HS-5 (cell line): Measurements from ENCODE around the gene CD200R1L.
A peak's percentile ranks its signal among the peaks of the same experiment; 100 is the strongest.
"Not testable (repeated sequence)": the region's sequence is repeated elsewhere in the genome, so short reads cannot be mapped to it uniquely, and the experiment has no call there.

Source experiments
- DNase-seq: peaks from one replicate; pipeline ENCODE4 v3.0.0-alpha.2; 2012; ENCODE audit warnings: low read depth

CD200R1L gene, protein sequence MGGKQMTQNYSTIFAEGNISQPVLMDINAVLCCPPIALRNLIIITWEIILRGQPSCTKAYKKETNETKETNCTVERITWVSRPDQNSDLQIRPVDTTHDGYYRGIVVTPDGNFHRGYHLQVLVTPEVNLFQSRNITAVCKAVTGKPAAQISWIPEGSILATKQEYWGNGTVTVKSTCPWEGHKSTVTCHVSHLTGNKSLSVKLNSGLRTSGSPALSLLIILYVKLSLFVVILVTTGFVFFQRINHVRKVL

DNA sequence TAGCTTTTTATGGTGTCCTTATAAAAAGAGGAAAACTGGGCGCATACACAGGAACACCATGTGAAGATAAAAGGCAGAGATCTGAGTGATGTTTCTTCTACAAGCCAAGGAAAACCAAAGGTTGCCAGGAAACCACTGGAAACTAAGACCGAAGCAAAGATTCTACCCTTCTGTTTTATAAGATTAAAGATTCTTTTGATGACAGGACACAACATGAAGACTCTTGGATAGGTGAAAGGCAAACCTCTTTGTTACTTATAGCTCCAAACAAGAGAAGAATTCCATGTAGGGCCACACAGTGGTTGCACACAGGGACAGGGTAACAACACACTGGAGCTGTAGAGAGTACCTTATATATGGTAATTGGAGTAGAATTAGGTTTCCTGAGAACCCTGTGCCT lies at the start of gene CD200R1L:
Gene CD200R1L (minus strand): TSS at position 101 of the 400 bp plus-strand sequence. CDS start 17,497 bp downstream, outside the sequence.
- DNase-seq, result no peak

DNA sequence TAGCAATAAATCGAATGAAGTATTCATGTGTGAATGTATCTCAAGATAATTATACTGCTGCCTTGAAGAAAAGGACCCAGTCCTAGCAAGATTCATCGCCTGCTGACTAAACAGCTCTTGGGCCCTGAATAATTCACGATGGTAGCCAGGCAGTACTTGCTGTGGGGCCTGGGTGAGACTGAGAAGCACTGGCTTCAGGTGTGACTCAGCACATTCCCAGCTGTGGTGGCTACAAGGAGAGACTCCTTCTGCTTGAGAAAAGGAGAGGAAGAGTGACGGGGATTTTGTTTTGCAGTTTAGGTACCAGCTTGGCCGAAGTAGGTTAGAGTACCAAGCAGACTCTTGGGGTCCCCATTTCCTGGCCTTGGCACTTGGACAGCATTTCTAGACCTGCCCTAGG lies 47.6 kb upstream of the CD200R1L start:
- no peak for DNase-seq

DNA sequence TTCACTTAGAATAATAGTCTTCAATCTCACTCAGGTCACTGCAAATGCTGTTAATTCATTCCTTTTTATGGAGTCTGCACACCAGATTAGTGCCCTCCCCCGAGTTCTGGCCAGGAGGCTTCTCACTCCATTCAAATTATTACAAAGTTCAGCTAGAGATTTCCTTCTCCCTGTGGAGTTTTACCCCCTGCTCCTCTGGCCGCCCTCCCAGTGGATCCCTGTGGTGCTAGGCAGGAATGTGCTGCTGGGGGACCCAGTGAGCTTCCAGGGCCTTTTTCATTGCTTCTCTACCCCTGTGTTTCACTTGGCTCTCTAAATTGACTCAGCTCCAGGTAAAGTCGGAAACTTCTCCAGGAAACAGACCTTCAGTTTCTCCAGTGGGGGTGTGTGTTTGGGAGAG lies 42.7 kb upstream of the CD200R1L start:
- no peak for DNase-seq

DNA sequence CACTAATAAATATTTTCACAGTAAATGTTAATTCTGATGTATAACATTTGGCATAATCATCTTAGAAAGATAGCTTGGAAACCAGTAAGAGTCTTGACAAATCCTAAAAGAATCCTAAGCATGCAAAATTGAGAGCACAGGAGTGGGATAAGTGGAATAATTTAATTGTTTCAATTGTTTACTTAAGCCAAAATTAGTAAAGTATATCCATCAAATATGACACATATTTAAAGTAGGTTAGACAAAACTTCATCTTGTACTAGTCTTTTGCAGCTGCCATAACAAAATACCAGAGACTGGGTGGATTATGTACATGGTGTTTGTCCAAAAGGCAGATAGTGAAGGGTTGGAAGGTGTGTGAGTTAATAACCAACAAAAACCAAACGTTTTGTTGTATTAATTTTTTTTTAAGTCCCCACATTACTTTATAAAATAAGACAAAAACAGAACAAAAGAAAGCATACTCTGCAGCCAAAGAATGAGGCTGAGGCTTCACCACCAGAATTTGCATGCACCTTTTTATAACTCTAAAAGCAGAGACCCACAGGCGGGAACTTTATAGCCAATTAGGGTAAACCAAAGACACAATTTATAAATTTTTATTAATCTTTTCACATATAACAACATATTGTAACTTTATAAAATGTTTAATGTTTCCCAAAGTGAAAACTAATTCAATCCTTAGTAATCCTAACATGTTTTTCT lies 41.9 kb upstream of the CD200R1L start:
- DNase-seq, result peak; percentile 28

DNA sequence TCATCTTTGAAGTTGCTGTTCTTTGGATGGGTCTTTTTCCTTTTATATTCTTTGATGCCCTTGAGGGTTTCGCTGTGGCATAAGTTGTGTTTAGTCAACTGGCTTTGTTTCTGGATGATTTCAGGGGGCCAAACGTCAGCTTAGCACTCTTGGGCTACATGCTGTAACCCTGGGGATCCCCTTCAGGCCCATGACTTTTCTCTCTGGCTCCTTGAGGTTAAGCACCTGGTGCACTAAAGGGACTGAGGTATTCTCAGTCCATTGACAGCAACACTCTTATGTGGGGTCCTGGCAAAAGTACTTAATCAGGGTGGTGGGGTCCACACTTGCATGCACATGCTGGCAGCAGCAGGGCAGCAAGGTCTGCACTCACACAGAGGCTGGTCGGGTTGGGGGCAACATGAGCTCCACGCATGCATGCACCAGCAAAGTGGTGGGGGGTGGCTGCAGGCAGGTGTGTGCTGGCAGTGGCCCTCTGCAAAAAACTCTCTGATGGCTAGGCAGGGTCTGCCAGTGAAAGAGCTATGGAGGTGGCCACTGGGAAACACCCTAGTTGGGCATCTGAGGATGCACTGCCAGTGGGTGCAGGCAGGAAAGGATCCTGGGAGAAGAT lies 38.1 kb upstream of the CD200R1L start:
- DNase-seq, result no peak

DNA sequence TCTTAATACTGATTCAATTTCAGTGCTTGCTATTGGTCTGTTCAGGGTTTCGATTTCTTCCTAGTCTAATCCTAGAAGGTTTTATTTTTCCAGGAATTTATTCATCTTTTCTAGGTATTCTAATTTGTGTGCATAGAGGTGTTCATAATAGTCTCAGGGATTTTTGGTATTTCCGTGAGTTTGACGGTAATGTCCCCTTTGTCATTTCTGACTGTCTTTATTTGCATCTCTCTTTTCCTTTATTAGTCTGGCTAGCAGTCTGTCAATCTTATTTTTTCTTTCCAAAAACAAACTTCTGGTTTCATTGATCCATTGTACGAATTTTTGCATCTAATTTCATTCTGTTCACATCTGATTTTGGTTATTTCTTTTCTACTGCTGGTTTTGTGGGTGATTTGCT lies 35.2 kb upstream of the CD200R1L start:
- DNase-seq, result no peak

DNA sequence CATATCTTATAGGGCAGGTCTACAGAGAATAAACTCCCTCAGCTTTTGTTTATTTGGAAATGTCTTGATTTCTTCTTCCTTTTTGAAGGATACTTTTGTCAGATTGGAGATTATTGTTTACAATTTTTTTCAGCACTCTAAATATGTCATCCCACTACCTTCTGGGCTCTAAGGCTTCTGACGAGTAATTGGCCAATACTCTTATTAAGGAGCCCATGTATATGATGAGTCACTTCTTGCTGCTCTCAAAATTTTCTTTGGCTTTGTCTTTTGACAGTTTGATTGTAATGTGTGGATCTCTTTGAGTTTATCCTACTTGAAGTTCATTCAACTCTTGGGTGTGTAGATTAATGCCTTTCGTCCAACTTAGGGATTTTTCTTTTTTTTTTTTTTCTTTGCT lies 28.9 kb upstream of the CD200R1L start:
- DNase-seq, result no peak

DNA sequence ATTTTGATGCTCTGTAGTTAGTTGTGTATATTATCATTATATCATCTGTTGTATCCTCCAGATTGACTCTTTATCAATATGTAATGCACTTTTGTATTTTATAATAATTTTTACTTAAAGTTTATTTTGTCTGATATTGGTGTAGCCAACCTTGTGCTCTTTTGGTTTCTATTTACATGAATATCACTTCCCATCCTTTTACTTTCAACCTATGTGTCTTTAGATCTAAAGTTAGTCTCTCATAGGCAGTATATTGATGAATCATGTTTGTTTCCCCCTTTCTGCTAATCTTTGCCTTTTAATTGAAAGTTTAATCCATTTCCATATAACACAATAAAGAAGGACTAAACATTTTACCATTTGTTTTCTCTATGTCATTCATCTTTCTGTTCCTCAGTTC lies 28.1 kb upstream of the CD200R1L start:
- no peak for DNase-seq

DNA sequence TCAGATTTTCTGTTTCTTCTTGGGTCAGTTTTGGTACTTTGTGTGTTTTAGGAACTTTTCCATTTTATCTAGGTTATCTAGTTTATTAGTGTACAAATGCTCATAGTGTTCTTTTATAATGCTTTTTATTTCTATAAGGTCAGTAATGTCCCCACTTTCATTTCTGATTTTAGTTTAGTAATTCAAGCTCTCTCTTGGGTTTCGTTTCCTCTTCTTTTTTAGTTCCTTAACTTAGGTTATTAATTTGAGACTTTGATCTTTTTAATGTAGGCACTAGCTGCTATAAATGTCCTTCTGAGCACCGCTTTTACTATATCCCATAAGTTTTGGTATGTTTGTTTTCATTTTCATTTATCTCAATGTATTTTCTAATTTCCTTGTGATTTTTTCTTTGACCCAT lies 27.0 kb upstream of the CD200R1L start:
- no peak for DNase-seq

DNA sequence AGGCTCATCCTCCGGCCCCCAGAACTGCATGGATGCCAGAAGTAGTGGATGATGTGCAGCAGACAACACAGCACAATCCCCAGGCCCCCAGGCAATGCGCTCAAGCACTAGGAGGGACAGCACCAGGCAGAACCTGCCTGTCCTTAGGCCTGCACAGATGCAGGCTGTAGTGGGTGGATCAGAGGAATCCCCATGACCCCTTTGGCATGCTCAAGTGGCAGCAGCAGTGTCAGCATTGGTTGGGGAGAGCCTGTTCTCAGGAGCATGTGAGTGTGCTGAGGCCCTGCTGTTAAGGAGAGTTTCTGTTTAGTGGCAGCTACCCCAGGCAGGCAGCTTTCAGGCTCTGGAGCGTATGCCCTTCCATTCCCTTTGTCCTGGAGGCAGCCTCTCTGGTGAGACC lies 25.1 kb upstream of the CD200R1L start:
- no peak for DNase-seq

DNA sequence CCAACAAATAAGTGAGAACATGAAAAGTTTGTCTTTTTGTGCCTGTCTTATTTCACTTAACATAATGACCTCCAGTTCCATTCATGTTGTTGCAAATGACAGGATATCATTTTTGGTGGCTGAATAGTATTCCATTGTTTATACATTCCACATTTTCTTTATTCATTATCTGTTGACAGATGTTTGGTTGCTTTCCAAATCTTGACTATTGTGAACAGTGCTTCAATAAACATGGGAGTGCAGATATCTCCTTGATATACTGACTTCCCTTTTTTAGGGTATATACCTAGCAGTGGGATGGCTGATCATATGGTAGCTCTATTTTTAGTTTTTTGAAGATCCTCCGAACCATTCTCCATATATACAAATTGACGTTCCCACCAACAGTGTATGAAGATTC lies 19.1 kb upstream of the CD200R1L start:
- DNase-seq, result no peak

DNA sequence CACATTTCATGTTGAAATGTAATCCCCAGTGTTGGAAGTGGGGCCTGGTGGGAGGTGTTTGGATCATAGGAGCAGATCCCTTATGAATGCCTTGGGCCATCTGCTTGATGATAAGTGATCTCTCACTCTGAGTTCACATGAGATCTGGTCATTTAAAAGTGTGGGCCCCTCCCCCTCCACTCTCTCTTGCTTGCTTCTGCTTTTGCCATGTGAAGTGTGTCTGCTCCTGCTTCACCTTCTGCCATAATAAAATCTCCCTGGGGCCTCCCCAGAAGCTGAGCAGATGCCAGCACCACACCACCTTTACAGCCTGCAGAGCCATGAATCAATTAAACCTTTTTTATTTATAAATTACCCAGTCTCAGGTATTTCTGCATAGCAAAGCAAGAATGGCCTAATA lies 14.2 kb upstream of the CD200R1L start:
- DNase-seq, result no peak

DNA sequence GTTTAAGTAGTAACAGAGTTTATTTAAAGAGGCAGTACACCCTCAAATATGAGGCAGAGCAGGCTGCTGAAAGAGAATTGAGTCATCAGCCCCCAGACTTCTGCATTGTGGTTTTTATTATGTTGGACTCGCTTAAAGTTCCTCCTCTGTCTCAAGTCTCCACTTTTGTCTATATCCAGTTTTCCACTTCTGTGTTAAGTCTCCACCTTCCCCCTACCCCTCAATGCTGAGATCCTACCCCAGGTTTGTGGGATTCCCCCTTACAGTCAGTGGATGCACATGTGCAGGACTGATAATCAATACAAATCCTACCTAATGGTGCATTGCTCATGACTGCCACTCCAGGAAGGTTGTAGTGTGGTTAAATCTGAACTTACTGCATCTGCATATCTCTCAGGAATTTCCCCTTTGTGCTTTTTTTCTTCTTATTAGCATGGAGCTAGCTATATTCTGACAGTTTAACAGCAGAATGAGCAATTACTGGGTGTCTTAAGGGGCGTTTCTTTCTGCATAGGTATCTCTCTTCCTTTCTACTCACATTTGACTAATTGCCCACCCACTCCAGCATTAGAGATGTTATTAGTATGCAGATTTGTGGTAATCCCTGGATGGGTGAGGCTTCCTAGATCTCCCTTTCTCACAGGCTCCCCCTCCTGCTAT lies 11.9 kb upstream of the CD200R1L start:
- no peak for DNase-seq

DNA sequence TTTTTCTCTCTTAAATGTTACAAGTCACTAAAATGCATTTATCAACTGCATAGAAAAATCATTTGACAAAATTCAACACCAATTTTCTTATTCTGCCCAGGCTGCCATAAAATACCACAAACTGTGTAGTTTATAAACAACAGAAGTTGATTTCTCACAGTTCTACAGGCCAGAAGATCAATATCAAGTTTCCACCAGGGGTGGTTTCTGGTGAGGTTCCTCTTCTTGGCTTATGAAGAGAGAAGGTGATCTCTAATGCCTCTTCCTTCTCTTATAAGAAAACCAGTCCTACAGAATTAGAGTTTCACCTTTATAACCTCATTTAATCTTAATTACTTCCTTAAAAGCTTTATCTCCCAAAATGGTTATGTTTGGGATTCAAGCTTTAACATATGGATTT lies 10.9 kb upstream of the CD200R1L start:
- no peak for DNase-seq

DNA sequence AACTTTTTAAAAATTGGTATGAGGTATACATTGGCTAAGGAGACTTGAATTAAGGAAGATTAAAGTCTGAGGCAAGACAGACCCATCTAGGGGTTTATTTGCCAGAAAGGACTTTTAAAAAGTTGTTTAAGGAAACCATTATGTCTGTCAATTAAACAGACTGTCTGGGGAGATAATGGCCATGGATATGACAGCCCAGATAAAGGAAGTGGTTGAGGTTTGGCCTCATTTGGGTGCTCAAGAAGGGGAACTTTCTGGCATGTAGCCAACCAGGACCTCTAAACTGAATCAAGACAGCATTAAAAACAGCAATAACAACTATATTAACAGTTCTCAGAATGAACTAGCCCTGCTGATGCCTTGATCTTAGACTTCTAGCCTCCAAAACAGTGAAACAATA lies 9.9 kb upstream of the CD200R1L start:
- no peak for DNase-seq

DNA sequence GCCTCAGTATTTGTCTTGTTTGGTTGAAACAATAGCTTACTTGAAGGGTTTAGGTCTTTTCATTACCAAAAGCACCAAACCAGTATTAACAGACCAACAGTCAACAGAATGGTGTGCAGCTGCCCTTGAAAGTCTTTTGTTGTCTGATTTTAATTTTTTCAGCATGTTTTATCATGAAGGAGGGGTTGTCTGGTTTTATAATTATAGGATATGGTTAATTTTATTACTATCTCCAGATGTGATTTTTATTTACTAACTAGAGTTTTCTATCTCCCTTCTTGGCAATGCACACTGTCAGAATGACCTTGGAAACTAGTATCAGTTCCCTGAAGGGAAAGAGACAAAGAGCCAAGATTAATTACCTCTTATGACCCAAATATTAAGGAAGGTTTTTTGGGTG lies 9.2 kb upstream of the CD200R1L start:
- DNase-seq, result no peak

DNA sequence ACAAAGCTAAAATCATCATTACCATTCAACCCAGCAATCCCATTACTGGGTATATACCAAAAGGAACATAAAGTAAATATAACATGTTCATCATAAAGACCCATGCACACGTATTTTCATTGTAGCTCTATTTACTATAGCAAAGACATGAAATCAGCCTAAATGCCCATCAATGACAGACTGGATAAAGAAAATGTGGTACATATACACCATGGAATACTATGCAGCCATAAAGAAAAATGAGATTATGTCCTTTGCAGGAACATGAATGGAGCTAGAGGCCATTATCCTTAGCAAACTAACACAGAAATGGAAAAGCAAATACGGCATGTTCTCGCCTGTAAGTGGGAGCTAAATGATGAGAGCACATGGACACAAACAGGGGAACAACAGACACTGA lies 8.4 kb upstream of the CD200R1L start:
- not testable (repeated sequence) for DNase-seq

DNA sequence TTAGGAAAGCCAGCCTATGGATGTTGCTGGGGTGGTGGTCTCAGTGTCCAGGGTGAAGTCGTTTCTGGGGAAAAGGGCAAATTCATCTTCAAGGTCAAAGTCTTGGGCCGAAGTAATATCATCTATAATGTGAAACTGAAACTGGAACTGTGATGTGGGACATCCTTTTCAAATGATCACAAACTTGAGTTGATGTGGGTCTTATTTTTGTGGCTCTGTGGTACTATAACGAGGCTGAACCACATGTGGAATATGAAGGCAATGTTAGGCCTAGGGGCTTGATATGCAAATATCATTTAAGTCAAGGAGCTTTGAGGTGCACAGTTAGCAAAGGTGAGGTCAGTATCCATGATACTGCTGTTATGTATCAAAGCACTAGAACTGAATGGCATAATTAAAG lies 1.5 kb upstream of the CD200R1L start:
- DNase-seq, result no peak

DNA sequence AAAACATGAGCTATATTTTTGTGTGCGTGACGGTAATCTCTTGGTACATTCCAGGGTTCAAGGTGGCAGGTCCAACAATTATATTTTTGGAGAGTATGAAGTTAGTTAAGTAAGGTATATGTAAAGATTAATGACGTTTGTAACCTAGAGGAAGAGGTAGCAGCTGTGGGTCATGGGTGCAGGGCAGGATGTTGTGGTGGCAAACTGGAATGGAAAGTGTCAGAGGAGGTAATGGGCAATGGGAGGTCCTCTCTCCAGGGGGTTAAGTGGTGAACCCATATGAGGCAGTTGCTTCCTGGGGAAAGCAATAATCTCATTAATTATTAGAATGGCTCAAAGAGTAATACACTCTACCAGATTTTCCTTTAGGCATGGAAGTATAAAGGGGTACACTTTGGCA lies 1.0 kb upstream of the CD200R1L start:
- DNase-seq, result no peak

DNA sequence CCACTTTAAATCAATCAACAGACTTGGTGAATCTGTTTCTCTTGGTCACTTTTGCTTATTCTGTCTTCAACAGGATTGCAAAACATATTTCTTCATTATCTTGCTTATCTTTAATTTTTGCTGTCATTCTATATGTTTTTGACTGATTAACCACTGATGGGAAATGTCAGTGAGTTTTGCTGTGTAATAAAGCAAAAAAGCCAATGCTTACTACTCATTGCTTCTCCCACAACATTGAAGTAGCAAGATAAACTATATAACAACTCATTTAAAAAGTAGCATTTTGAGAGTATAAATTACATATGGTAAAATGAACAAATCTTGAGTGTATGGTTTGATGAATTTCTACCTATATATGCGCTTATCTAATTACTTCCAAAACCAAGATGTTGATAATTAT lies 892 bp downstream of the CD200R1L start:
- DNase-seq, result no peak

DNA sequence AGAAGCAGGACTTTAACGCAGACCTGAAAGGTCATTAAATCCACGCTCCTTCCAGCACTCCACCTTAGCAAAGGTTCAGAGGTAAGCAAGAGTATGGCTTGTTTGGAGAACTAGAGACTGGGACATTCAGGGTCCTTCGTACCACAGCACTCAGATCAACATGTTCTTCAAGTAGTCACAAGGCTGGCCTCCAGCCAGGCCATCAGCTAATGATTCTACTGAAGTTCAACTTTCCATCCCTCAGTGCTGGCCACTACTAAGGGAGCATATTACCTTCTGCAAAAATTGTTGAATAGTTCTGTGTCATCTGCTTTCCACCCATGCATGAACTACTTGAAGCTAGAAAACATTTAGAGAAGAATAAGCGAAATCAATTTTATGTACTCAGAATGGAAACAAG lies 17.6 kb downstream of the CD200R1L start:
- DNase-seq, result no peak

DNA sequence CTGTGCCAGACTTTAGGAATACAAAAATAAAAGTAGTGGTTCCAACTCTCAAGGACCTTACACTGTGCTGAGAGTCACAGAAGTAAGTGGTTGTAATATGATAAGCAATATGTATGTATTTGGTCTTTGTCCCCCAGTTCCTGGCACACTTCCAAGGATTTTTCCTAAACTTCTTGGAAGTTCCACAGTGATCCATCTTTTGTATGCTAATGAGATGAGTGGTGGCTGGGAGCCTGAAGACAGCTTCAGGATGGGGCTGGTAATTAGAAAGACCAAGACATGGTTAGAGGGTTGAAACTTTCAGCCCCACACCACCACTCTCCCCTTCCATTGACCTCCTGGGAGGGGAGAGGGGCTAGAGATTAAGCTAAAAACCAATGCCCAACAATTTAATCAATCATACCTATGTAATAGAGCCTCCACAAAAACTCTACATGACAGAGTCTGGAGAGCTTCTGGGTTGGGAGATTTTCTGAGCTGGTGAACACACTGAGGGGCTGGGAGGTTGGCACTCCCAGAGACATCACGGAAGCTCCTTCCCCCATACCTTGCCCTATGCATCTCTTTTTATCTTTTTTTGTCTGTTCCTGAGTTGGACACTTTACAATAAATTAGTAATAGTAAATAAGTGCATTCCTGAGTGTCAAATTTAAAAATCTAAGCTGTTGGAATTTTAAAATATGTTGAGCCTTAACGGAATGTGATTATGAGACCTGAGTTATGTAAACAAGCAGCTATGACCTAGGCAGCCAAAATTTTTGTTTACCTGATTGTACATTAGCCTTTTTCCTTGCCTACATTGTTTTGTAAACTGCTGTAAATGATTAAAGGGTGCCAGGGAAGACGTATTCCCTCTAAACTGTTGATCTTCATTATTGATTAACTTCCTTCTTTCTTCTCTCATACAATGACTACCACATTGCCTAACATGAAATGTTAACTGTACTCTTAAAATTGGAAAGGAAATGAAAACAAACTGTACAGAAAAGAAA lies 24.3 kb downstream of the CD200R1L start:
- no peak for DNase-seq
